ENCODE data around the gene SERPINB7. TPM values are rescaled to one million over a fixed set of nuclear protein-coding genes. Genes with fewer than 3 reads are reported as not detected.

SERPINB7 gene
- total RNA-seq, 1 donor from 2014 or later: not detected

DNA sequence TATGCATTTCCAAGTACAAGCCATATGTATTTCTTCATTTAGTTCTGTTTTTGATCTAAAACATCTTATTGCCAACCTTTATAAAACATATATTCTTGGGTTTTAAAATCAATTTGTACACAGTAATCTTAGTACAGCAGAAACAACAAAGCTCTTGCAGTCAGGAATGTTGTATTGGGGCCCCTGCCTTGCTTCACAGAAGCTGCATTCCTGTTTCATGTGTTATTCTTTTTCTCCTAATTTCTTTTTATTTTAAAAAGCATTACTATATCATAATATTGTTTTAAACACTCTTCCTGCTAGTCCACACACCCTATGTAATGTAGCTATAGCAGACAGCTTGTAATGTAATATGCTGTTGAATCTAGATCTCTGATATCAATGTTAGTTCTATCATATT lies 24.0 kb downstream of the SERPINB7 start:
- H3K4me3 Mint-ChIP-seq (ENCODE audit: low read depth): no peak overlapping the region
- intact Hi-C loops (cut with micrococcal nuclease): no loop called here
- H3K9me3 Mint-ChIP-seq: no peaks in the 10 kb centered on the region
- no peak for DNase-seq (ENCODE audit: low spot score)
- no peaks in the 10 kb centered on the region for H3K36me3 Mint-ChIP-seq (ENCODE audit: low read depth)
- H3K4me1 Mint-ChIP-seq (ENCODE audit: low read depth): no peaks in the 10 kb centered on the region
- no peak overlapping the region for H3K27ac Mint-ChIP-seq
- H3K27me3 Mint-ChIP-seq (ENCODE audit: low read depth): no peaks in the 10 kb centered on the region

DNA sequence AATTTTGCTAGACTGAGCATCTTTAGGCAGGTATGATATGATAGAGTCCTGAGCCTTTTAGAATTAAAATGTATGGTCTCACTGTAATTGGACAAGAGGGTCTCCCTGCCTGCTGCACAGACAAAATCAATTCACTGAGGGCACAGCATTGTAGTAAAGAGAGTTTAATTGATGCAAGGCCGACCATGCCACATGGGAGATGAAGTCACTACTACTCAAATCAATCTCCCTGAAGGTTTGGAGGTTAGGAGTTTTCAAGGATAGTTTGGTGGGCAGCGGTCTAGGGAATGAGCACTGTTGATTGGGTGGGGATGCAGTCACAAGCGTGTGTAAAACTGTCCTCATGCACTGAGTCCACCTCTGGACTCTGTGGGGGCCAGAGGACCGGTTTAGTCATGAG lies 26.1 kb downstream of the SERPINB7 start:
- no peak for DNase-seq (ENCODE audit: low spot score)
- H3K27ac Mint-ChIP-seq: no peak overlapping the region
- H3K27me3 Mint-ChIP-seq (ENCODE audit: low read depth): peaks cover 2% of the 10 kb centered on the region
- no peak overlapping the region for H3K4me3 Mint-ChIP-seq (ENCODE audit: low read depth)
- intact Hi-C loops (cut with micrococcal nuclease): no loop called here
- H3K36me3 Mint-ChIP-seq (ENCODE audit: low read depth): no peaks in the 10 kb centered on the region
- no peaks in the 10 kb centered on the region for H3K9me3 Mint-ChIP-seq
- no peaks in the 10 kb centered on the region for H3K4me1 Mint-ChIP-seq (ENCODE audit: low read depth)

DNA sequence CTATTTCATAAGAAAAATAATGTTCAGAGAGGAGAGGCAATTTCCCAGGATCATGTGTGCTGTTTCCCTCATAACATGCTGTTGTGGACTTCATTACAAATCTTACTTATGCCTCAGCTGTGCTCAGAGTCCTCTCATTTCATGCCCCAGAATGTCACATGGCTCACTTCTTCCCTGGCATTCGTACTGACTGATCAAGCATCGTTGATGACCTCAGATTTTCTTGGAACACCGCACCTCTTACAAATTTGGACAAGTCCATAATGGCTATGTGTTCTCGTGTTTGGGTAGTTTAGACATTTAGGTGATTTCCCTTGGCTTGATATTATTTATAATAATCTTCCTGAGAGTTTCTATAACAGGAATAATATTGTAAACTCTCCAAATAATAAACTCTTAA lies 32.9 kb downstream of the SERPINB7 start:
- no peaks in the 10 kb centered on the region for H3K4me1 Mint-ChIP-seq (ENCODE audit: low read depth)
- H3K27me3 Mint-ChIP-seq (ENCODE audit: low read depth): peaks cover 3% of the 10 kb centered on the region
- H3K27ac Mint-ChIP-seq: no peak overlapping the region
- H3K9me3 Mint-ChIP-seq: no peaks in the 10 kb centered on the region
- H3K4me3 Mint-ChIP-seq (ENCODE audit: low read depth): no peak overlapping the region
- intact Hi-C loops (cut with micrococcal nuclease): no loop called here
- DNase-seq (ENCODE audit: low spot score): no peak
- no peaks in the 10 kb centered on the region for H3K36me3 Mint-ChIP-seq (ENCODE audit: low read depth)

GRCh38 chr18:63817441-63818051 lies 42.3 kb downstream of the SERPINB7 start:
- no peak overlapping the region for H3K27ac Mint-ChIP-seq
- DNase-seq (ENCODE audit: low spot score): no peak
- peaks cover 6% of the 10 kb centered on the region for H3K4me1 Mint-ChIP-seq (ENCODE audit: low read depth)
- H3K9me3 Mint-ChIP-seq: peaks cover 14% of the 10 kb centered on the region
- H3K27me3 Mint-ChIP-seq (ENCODE audit: low read depth): peaks cover 8% of the 10 kb centered on the region
- H3K36me3 Mint-ChIP-seq (ENCODE audit: low read depth): no peaks in the 10 kb centered on the region
- intact Hi-C loops (cut with micrococcal nuclease): no loop called here
- no peak overlapping the region for H3K4me3 Mint-ChIP-seq (ENCODE audit: low read depth)

DNA sequence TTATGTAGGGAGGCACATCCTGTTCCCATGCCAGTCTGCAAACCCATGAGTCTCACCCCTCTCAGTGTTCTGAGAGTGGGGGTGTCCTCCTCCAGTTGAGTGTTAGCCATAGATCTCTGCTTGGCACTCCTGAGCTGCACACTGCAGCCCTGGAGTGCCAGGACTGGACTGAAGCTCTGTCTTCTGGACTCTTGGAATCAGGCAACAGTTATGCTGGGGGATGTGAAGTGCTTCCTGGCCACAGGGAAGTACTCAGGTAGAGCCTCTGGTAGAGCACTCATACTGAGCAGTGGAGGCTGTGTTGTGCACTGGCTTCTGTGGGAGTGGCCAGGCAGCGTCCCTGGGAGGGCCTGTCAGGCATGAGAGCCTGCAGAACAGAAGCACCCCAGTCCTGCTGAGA lies 43.0 kb downstream of the SERPINB7 start:
- no peak overlapping the region for H3K4me3 Mint-ChIP-seq (ENCODE audit: low read depth)
- no peaks in the 10 kb centered on the region for H3K36me3 Mint-ChIP-seq (ENCODE audit: low read depth)
- DNase-seq (ENCODE audit: low spot score): no peak
- peaks cover 14% of the 10 kb centered on the region for H3K9me3 Mint-ChIP-seq
- H3K27ac Mint-ChIP-seq: no peak overlapping the region
- H3K4me1 Mint-ChIP-seq (ENCODE audit: low read depth): peaks cover 6% of the 10 kb centered on the region
- peaks cover 8% of the 10 kb centered on the region for H3K27me3 Mint-ChIP-seq (ENCODE audit: low read depth)
- intact Hi-C loops (cut with micrococcal nuclease): no loop called here

DNA sequence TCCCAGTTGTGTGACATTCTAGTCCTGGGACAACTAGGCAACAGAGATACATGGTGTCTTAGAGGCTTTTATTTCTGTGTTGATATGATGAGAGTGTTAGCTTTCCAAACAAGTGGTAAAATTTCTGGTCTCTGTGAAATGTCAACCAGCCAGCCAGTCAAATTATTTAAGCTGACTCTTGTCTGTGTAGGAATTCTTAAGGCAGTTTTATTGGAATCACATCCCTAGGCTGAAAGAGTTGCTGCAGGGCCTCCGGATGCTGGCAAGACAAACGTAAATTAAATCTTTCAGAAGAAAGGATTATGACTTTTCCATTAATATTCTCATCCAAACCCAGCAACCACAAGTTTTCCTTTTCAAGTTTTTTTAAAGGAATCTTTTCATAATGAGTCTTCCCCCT lies 44.6 kb downstream of the SERPINB7 start:
- no peak for DNase-seq (ENCODE audit: low spot score)
- Mint-ChIP-seq H3K9me3 (peaks cover 14% of the 10 kb centered on the region), H3K4me3 (ENCODE audit: low read depth) (no peak overlapping the region), H3K4me1 (ENCODE audit: low read depth) (peaks cover 3% of the 10 kb centered on the region), H3K27ac (no peak overlapping the region), H3K27me3 (ENCODE audit: low read depth) (peaks cover 6% of the 10 kb centered on the region), H3K36me3 (ENCODE audit: low read depth) (no peaks in the 10 kb centered on the region)
- intact Hi-C loops (cut with micrococcal nuclease): no loop called here

DNA sequence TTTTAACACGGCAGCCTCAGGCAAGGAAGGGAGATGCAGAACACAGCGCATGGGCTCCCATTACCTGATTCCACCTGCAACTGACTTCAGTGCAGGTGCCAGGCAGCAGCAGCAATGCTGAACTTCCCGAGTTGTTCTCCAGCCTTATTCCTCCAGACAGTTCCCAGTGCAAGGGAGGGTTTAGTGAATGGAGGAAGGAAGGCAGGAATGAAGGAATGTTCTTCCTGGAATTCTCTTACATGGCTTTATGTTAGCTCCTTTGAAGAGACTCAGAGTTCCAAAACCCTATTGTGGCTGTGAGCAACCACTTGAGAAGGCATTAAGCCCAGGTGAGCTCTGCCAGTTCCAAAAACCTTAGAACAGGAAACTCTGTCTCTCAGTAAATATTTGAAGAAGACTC lies 45.5 kb downstream of the SERPINB7 start:
- DNase-seq (ENCODE audit: low spot score): no peak
- Mint-ChIP-seq H3K36me3 (ENCODE audit: low read depth) (no peaks in the 10 kb centered on the region), H3K4me1 (ENCODE audit: low read depth) (no peaks in the 10 kb centered on the region), H3K27me3 (ENCODE audit: low read depth) (peaks cover 6% of the 10 kb centered on the region), H3K9me3 (peaks cover 9% of the 10 kb centered on the region), H3K27ac (no peak overlapping the region), H3K4me3 (ENCODE audit: low read depth) (no peak overlapping the region)
- intact Hi-C loops (cut with micrococcal nuclease): no loop called here

DNA sequence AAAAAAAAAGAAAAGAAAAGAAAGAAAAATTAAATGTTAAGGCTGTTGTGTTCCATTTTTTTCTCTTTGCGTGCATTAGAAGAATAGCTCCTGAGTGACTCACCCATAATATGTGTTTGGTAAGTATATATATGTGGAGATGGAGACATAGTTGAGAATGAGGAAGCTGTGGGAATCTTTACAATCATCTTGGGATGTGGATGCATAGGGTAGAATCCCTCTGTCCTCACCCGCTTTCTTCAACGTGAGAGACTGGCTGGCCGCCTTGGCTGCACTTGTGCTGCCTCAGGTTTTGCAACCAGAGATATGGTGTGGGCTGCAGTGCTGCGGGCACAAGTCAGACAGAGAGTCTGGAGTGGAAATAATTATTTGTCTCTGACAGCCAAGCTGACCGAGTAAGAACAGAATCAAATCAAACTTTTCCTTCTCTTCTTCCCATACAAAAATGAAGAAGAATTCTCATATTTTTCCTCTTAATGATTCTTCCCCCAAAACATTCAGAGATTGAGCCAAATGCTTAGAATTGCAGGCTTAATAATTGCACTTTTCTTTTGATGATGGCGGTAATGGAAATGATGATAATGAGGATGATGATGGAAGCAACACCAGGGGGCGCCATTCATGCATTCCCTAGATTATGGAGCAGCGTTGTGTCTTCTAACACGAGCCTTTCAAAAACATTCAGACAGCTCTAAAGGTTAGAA lies 48.5 kb downstream of the SERPINB7 start:
- Mint-ChIP-seq H3K27ac (no peak overlapping the region), H3K4me3 (ENCODE audit: low read depth) (no peak overlapping the region), H3K4me1 (ENCODE audit: low read depth) (peaks cover under 1% of the 10 kb centered on the region), H3K9me3 (no peaks in the 10 kb centered on the region), H3K27me3 (ENCODE audit: low read depth) (peaks cover 12% of the 10 kb centered on the region), H3K36me3 (ENCODE audit: low read depth) (no peaks in the 10 kb centered on the region)
- DNase-seq (ENCODE audit: low spot score): no peak
- intact Hi-C loops (cut with micrococcal nuclease): loop anchor here (1.0 to 2.0 kb wide), 3 partner anchors 25 to 156 kb away; no protein-coding TSS in a partner anchor

DNA sequence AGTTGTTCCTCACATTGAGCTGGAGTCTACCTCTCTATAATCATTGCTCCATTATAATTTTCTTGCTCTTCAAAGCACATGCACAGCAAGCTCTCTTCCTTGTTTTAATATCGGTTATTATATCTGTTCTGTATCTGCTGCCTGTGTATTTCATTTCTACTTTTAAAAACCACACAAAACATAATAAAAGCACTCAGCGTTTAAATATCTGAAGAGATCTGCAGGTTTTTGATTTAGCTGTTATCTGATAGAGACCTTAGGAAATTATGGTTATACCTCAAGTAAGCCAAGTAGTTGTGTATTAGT lies 49.0 kb downstream of the SERPINB7 start:
- Mint-ChIP-seq H3K4me3 (ENCODE audit: low read depth) (no peak overlapping the region), H3K27me3 (ENCODE audit: low read depth) (peaks cover 11% of the 10 kb centered on the region), H3K27ac (no peak overlapping the region), H3K36me3 (ENCODE audit: low read depth) (no peaks in the 10 kb centered on the region), H3K9me3 (no peaks in the 10 kb centered on the region), H3K4me1 (ENCODE audit: low read depth) (peaks cover 3% of the 10 kb centered on the region)
- intact Hi-C loops (cut with micrococcal nuclease): loop anchor here (1.0 to 2.0 kb wide), 3 partner anchors 25 to 155 kb away; no protein-coding TSS in a partner anchor
- DNase-seq (ENCODE audit: low spot score): no peak

GRCh38 chr18:63828120-63828519 lies 52.9 kb downstream of the SERPINB7 start:
- DNase-seq (ENCODE audit: low spot score): no peak
- H3K27ac Mint-ChIP-seq: no peak overlapping the region
- H3K4me1 Mint-ChIP-seq (ENCODE audit: low read depth): peaks cover 24% of the 10 kb centered on the region
- intact Hi-C loops (cut with micrococcal nuclease): no loop called here
- no peaks in the 10 kb centered on the region for H3K9me3 Mint-ChIP-seq
- H3K36me3 Mint-ChIP-seq (ENCODE audit: low read depth): no peaks in the 10 kb centered on the region
- H3K27me3 Mint-ChIP-seq (ENCODE audit: low read depth): peaks cover 29% of the 10 kb centered on the region
- no peak overlapping the region for H3K4me3 Mint-ChIP-seq (ENCODE audit: low read depth)

- no peaks in the 10 kb centered on the region for H3K9me3 Mint-ChIP-seq
- DNase-seq (ENCODE audit: low spot score): no peak
- no peak overlapping the region for H3K4me3 Mint-ChIP-seq (ENCODE audit: low read depth)
- H3K27ac Mint-ChIP-seq: no peak overlapping the region
- intact Hi-C loops (cut with micrococcal nuclease): no loop called here
- no peaks in the 10 kb centered on the region for H3K36me3 Mint-ChIP-seq (ENCODE audit: low read depth)
- peaks cover 30% of the 10 kb centered on the region for H3K27me3 Mint-ChIP-seq (ENCODE audit: low read depth)
- H3K4me1 Mint-ChIP-seq (ENCODE audit: low read depth): peaks cover 24% of the 10 kb centered on the region
These were observed 53.4 kb downstream of the SERPINB7 start for GRCh38 chr18:63828656-63829055.

GRCh38 chr18:63829886-63830285 lies 54.7 kb downstream of the SERPINB7 start:
- H3K27ac Mint-ChIP-seq: no peak overlapping the region
- H3K27me3 Mint-ChIP-seq (ENCODE audit: low read depth): peaks cover 40% of the 10 kb centered on the region
- DNase-seq (ENCODE audit: low spot score): no peak
- no peaks in the 10 kb centered on the region for H3K36me3 Mint-ChIP-seq (ENCODE audit: low read depth)
- H3K9me3 Mint-ChIP-seq: no peaks in the 10 kb centered on the region
- intact Hi-C loops (cut with micrococcal nuclease): no loop called here
- peaks cover 24% of the 10 kb centered on the region for H3K4me1 Mint-ChIP-seq (ENCODE audit: low read depth)
- H3K4me3 Mint-ChIP-seq (ENCODE audit: low read depth): no peak overlapping the region

DNA sequence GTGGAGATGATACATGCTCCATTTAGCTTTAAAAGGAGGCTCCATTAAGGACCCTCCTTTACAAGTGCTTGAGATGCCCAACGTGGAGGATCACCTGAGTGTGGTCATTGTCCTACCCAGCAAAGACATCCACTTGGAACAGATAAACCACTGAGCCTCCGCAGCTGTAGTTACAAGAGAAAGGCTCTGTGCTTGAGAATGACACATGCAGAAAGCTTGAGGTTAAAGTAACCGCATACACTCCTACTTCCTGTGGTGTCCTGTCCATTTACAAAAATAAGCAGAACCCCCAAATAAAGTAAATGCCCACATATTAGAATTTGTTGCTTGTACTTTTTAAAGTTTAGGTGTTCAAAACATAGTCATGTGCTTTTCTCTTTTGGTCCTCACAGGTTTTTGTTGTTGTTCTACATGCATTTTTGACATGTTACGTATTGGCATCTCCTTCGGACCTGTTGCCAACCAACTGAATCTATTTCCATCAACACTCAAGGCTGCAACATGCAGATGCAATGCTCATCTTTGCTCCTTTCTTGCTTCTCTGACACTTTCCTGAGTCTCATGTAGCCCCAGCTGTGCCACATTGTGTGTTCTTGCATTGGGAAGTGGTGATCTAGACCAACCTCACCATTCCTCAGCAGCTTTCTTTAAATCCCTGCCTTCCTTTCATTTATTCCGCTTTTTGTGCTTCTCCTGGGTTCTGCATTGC lies 56.0 kb downstream of the SERPINB7 start:
- Mint-ChIP-seq H3K9me3 (no peaks in the 10 kb centered on the region), H3K27me3 (ENCODE audit: low read depth) (peaks cover 40% of the 10 kb centered on the region), H3K4me3 (ENCODE audit: low read depth) (no peak overlapping the region), H3K27ac (no peak overlapping the region), H3K4me1 (ENCODE audit: low read depth) (peaks cover 24% of the 10 kb centered on the region), H3K36me3 (ENCODE audit: low read depth) (no peaks in the 10 kb centered on the region)
- no peak for DNase-seq (ENCODE audit: low spot score)
- intact Hi-C loops (cut with micrococcal nuclease): no loop called here
